NCI-H2107 treated with DMSO at 0.1 percent for 48 hours (cell line): Measurements from ENCODE around the gene RNU5D-1.
A peak's percentile ranks its signal among the peaks of the same experiment; 100 is the strongest.
"Not testable (repeated sequence)": the region's sequence is repeated elsewhere in the genome, so short reads cannot be mapped to it uniquely, and the experiment has no call there.

Experiments
- DNase-seq: peaks from one replicate; lab custom pipeline; 2025; ENCODE audit not compliant: unreplicated experiment; lab: John Stamatoyannopoulos, UW

Gene RNU5D-1

GRCh38 chr1:44730741-44731512 is at the start of gene RNU5D-1:
RNU5D-1 (minus strand) TSS chr1:44731170.
- DNase-seq: peak; percentile 98

- no peak for DNase-seq
These were observed 49.7 kb upstream of the RNU5D-1 start for GRCh38 chr1:44780583-44781121.

- DNase-seq: no peak
These were observed 48.0 kb upstream of the RNU5D-1 start for GRCh38 chr1:44778705-44779576.

- DNase-seq: no peak
These were observed 47.1 kb upstream of the RNU5D-1 start for GRCh38 chr1:44777969-44778635.

DNA sequence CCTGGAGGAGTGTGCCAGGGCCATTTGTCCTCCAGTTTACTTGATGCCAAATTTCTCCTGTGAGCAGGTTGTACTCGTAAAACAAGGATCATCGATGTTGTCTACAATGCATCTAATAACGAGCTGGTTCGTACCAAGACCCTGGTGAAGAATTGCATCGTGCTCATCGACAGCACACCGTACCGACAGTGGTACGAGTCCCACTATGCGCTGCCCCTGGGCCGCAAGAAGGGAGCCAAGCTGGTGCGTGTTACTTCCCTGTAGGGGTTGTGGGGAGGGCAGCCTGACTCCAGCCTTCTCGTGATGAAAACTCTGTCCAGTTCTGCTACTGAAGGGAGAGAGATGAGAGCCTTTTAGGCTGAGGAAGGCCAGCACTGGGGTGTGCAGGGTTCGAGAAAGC is 46.6 kb upstream of the RNU5D-1 start:
- DNase-seq: no peak

DNA sequence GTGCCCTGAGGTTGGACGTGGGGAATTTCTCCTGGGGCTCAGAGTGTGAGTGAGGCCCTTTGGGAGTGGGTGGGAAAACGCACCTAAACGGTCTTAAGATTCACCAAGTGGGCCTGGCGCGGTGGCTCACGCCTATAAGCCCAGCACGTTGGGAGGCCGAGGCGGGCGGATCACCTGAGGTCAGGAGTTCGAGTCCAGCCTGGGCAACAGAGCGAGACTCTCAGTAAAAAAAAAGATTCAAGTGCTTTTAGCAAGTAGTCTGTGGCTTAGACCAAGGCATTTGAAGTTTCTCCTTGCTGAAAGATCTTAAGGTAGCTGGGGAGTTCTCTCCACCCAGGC is 45.7 kb upstream of the RNU5D-1 start:
- DNase-seq: no peak

GRCh38 chr1:44775930-44776729 is 45.2 kb upstream of the RNU5D-1 start:
- DNase-seq: no peak

GRCh38 chr1:44775078-44775929 is 44.3 kb upstream of the RNU5D-1 start, which contains the start of gene RPS8:
RPS8 (plus strand) TSS chr1:44775540; CDS start chr1:44775597, 57 bp downstream.
- DNase-seq: peak; percentile 93

DNA sequence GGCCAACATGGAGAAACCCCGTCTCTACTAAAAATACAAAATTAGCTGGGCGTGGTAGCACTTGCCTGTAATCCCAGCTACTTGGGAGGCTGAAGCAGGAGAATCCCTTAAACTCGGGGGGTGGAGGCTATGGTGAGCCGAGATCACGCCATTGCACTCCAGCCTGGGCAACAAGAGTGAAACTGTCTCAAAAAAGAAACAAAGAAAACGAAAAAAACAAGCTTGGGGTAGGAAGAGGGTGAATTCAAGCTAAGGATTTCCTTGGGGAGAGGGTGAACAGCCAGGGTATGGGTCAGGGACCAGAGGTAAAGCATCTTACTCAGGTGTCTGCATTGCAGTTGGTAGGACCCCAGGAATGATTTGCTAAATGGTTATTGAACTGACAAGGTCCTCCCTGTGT is 35.5 kb upstream of the RNU5D-1 start:
- not testable (repeated sequence) for DNase-seq

DNA sequence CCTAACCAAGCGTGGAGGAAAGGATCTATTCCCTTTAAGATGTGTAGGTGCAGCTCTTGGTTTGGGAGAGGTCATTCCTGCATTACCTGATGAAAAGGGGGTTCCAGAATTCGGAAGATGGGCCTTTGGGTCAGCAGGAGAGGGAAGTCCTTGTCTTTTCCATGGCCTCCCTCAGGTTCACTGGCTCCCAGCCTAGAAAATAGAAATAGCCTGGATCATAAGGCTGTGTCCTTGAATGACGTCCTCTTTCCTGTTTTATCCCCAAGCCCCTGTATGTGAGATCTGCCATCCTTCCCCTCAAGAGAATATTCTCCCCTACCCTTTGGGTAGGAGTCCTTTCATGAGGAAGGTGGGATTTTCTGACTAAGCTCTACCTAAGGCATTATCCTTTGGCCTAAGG is 29.9 kb upstream of the RNU5D-1 start:
- no peak for DNase-seq

- DNase-seq: no peak
These were observed 28.1 kb upstream of the RNU5D-1 start for GRCh38 chr1:44759077-44759476.

- no peak for DNase-seq
These were observed 26.4 kb upstream of the RNU5D-1 start for GRCh38 chr1:44757420-44757819.

DNA sequence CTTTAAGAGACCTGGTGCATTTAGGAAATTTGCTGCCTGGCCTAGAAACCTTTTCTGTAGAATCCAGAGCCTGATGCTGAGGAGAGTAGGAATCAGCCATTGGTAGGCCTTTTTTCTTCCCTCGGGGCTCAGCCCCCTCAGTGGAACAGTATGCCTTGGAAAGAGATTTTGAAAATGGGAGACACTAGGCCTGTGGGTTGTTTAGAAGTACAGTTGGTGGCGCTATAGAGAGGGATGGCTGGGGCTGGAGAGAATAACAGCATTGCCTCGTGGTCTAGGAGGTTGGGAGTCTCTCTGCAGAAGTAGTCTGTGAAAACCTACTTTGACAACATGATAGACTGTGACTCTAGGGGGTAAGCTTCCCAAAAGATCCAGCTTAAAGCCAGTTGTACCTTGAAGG is 16.9 kb upstream of the RNU5D-1 start:
- DNase-seq: no peak

GRCh38 chr1:44743211-44743610 is 12.2 kb upstream of the RNU5D-1 start:
- no peak for DNase-seq

- no peak for DNase-seq
These were observed 9.2 kb upstream of the RNU5D-1 start for GRCh38 chr1:44740179-44740617.

- peak; percentile 97 for DNase-seq
These were observed 8.6 kb upstream of the RNU5D-1 start, which contains the start of gene KIF2C for GRCh38 chr1:44739307-44740178. KIF2C (plus strand) TSS chr1:44739837; CDS start chr1:44739933, 96 bp downstream.

DNA sequence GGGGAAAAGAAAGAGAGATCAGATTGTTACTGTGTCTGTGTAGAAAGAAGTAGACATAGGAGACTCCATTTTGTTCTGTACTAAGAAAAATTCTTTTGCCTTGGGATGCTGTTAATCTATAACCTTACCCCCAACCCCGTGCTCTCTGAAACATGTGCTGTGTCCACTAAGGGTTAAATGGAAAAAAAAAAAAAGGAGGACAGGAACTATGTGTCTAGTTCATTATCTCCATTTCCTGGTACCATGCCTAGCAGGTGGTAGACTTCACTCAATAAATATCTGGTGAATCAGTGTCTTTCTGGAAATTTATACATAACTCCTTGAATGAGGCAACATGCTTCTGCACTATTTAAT is 8.0 kb upstream of the RNU5D-1 start:
- not testable (repeated sequence) for DNase-seq

DNA sequence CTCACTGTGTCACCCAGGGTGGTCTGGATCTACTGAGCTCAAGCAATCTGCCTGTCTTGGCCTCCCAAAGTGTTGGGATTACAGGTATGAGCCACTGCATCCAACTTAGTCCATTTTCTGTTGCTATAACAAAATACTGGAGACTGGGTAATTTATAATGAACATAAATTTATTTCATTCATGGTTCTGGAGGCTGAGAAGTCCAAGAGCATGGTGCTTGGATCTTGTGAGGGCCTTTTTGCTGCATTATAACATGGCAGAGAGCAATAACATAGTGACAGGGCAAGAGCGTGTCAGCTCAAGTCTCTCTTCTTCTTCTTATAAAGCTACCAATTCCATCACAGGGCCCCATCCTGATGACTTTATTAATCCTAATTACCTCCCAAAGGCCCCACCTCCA is 5.0 kb upstream of the RNU5D-1 start:
- DNase-seq: no peak

GRCh38 chr1:44733784-44734183 is 2.8 kb upstream of the RNU5D-1 start:
- no peak for DNase-seq
